GM19238 (cell line): ENCODE measurements around the gene NXPE1.
"Not testable (repeated sequence)": the region's sequence is repeated elsewhere in the genome, so short reads cannot be mapped to it uniquely, and the experiment has no call there.

Experiments used
- DNase-seq: peaks from one replicate; pipeline ENCODE4 v3.0.0; 2011; ENCODE audit warnings: low spot score; ENCODE audit not compliant: insufficient read length

Gene NXPE1

GRCh38 chr11:114559425-114560310 lies at the start of gene NXPE1:
NXPE1 (minus strand) TSS chr11:114559881; CDS start chr11:114551201, 8,680 bp downstream.
- DNase-seq, result no peak

GRCh38 chr11:114609429-114609828 lies 49.7 kb upstream of the NXPE1 start:
- DNase-seq, result no peak

- not testable (repeated sequence) for DNase-seq
Observed at GRCh38 chr11:114608605-114609004, 48.9 kb upstream of the NXPE1 start.

GRCh38 chr11:114607753-114608459 lies 48.2 kb upstream of the NXPE1 start:
- DNase-seq, result no peak

GRCh38 chr11:114606802-114607075 lies 47.1 kb upstream of the NXPE1 start:
- DNase-seq, result not testable (repeated sequence)

GRCh38 chr11:114606003-114606801 lies 46.5 kb upstream of the NXPE1 start:
- DNase-seq, result no peak

GRCh38 chr11:114605370-114605769 lies 45.7 kb upstream of the NXPE1 start:
- no peak for DNase-seq

GRCh38 chr11:114604886-114605285 lies 45.2 kb upstream of the NXPE1 start:
- no peak for DNase-seq

- DNase-seq, result no peak
Observed at GRCh38 chr11:114604179-114604813, 44.6 kb upstream of the NXPE1 start.

- not testable (repeated sequence) for DNase-seq
Observed at GRCh38 chr11:114603151-114603550, 43.5 kb upstream of the NXPE1 start.

GRCh38 chr11:114598461-114598860 lies 38.8 kb upstream of the NXPE1 start:
- no peak for DNase-seq

GRCh38 chr11:114596175-114596919 lies 36.7 kb upstream of the NXPE1 start:
- no peak for DNase-seq

GRCh38 chr11:114595571-114595970 lies 35.9 kb upstream of the NXPE1 start, which contains the start of gene NXPE4:
NXPE4 (minus strand) TSS chr11:114595786; CDS start chr11:114594759, 1,027 bp downstream.
- DNase-seq, result no peak

- DNase-seq, result no peak
Observed at GRCh38 chr11:114594703-114595102, 35.0 kb upstream of the NXPE1 start.

- DNase-seq, result no peak
Observed at GRCh38 chr11:114587398-114587953, 27.8 kb upstream of the NXPE1 start.

GRCh38 chr11:114586797-114587196 lies 27.1 kb upstream of the NXPE1 start:
- DNase-seq, result no peak

- DNase-seq, result no peak
Observed at GRCh38 chr11:114571712-114572111, 12.0 kb upstream of the NXPE1 start.

- DNase-seq, result no peak
Observed at GRCh38 chr11:114569801-114570200, 10.1 kb upstream of the NXPE1 start.

GRCh38 chr11:114566276-114566675 lies 6.6 kb upstream of the NXPE1 start:
- no peak for DNase-seq

- no peak for DNase-seq
Observed at GRCh38 chr11:114564831-114565230, 5.2 kb upstream of the NXPE1 start.
